HG03280 (cell line): ENCODE data around the gene TYRP1.

Source experiments
- ATAC-seq: cut with Tn5 transposase; IDR thresholded peaks from one replicate; pipeline ENCODE4 v1.9.1; 2021; ENCODE audit warnings: mild to moderate bottlenecking, moderate library complexity; ENCODE audit not compliant: unreplicated experiment

The TYRP1 gene

GRCh38 chr9:12696931-12697622 lies 3.9 kb downstream of the TYRP1 start:
- ATAC-seq = no peak

GRCh38 chr9:12697719-12698118 lies 4.5 kb downstream of the TYRP1 start:
- ATAC-seq = no peak

GRCh38 chr9:12698266-12698665 lies 5.1 kb downstream of the TYRP1 start:
- no peak for ATAC-seq

GRCh38 chr9:12698986-12699385 lies 5.8 kb downstream of the TYRP1 start:
- ATAC-seq = no peak

GRCh38 chr9:12699529-12699928 lies 6.3 kb downstream of the TYRP1 start:
- no peak for ATAC-seq

GRCh38 chr9:12701126-12701525 lies 7.9 kb downstream of the TYRP1 start:
- ATAC-seq = no peak

- no peak for ATAC-seq
Measured at GRCh38 chr9:12702160-12702758, 9.1 kb downstream of the TYRP1 start.

- ATAC-seq = no peak
Measured at GRCh38 chr9:12703996-12704395, 10.8 kb downstream of the TYRP1 start.

- no peak for ATAC-seq
Measured at GRCh38 chr9:12705738-12706391, 12.7 kb downstream of the TYRP1 start.

GRCh38 chr9:12708562-12709298 lies 15.5 kb downstream of the TYRP1 start:
- ATAC-seq = no peak

GRCh38 chr9:12712532-12712931 lies 19.3 kb downstream of the TYRP1 start:
- no peak for ATAC-seq

- ATAC-seq = no peak
Measured at GRCh38 chr9:12715268-12715667, 22.1 kb downstream of the TYRP1 start.

- no peak for ATAC-seq
Measured at GRCh38 chr9:12716823-12717600, 23.8 kb downstream of the TYRP1 start.

- ATAC-seq = no peak
Measured at GRCh38 chr9:12717907-12718306, 24.7 kb downstream of the TYRP1 start.

GRCh38 chr9:12718482-12719026 lies 25.4 kb downstream of the TYRP1 start:
- ATAC-seq = no peak

- ATAC-seq = no peak
Measured at GRCh38 chr9:12719431-12719830, 26.2 kb downstream of the TYRP1 start.

GRCh38 chr9:12720551-12720950 lies 27.4 kb downstream of the TYRP1 start:
- no peak for ATAC-seq

- no peak for ATAC-seq
Measured at GRCh38 chr9:12722131-12722530, 28.9 kb downstream of the TYRP1 start.

GRCh38 chr9:12723409-12724028 lies 30.3 kb downstream of the TYRP1 start:
- ATAC-seq = no peak

GRCh38 chr9:12726795-12727194 lies 33.6 kb downstream of the TYRP1 start:
- ATAC-seq = no peak
